Glutamatergic neuron (in vitro differentiated cells): ENCODE results near the gene CLBA1. TPM values are rescaled to one million over a fixed set of nuclear protein-coding genes. Genes with fewer than 3 reads are reported as not detected.

Source experiments
- DNase-seq: peaks from one replicate; pipeline ENCODE4 v3.0.0; 2022
- H3K27ac Mint-ChIP-seq: one replicate; pipeline ENCODE4 v1.8.0; 2020; ENCODE audit warnings: mild to moderate bottlenecking, mixed read lengths, inconsistent platforms; ENCODE audit not compliant: unreplicated experiment
- H3K27me3 Mint-ChIP-seq: one replicate; pipeline ENCODE4 v1.8.0; 2020; ENCODE audit warnings: mild to moderate bottlenecking, moderate library complexity, mixed read lengths, inconsistent platforms; ENCODE audit not compliant: unreplicated experiment
- H3K36me3 Mint-ChIP-seq: one replicate; pipeline ENCODE4 v1.8.0; 2020; ENCODE audit warnings: mild to moderate bottlenecking, mixed read lengths, inconsistent platforms; ENCODE audit not compliant: unreplicated experiment
- H3K4me1 Mint-ChIP-seq: one replicate; pipeline ENCODE4 v1.8.0; 2020; ENCODE audit warnings: mild to moderate bottlenecking, low read depth, mixed read lengths, inconsistent platforms; ENCODE audit not compliant: unreplicated experiment
- H3K4me3 Mint-ChIP-seq: one replicate; pipeline ENCODE4 v1.8.0; 2020; ENCODE audit warnings: mild to moderate bottlenecking, mixed read lengths, inconsistent platforms; ENCODE audit not compliant: unreplicated experiment
- H3K9me3 Mint-ChIP-seq: one replicate; pipeline ENCODE4 v1.8.0; 2020; ENCODE audit warnings: mild to moderate bottlenecking, moderate library complexity, mixed read lengths, inconsistent platforms; ENCODE audit not compliant: unreplicated experiment
- CTCF ChIP-seq: fragments of 200-600 bp; sonication (generic); IDR thresholded peaks from one replicate; pipeline ENCODE4 v1.5.0; 2021; ENCODE audit not compliant: partially characterized antibody, unreplicated experiment
- total RNA-seq: library from RNA; stranded (reverse); fragmentation: NEBNext Ultra II Directional; extraction: Animal tissue kit (Norgen Biotek cat#: 25700); gene quantifications from one replicate; pipeline ENCODE4 v1.2.1, GENCODE V29; 2021; ENCODE audit not compliant: unreplicated experiment

CLBA1 gene
- total RNA-seq, 1 donor from 2014 or later: 5.9 TPM

- Mint-ChIP-seq H3K36me3 (peaks cover 8% of the 10 kb centered on the region), H3K4me3 (no peak overlapping the region), H3K9me3 (peaks cover 2% of the 10 kb centered on the region), H3K27ac (no peak overlapping the region), H3K4me1 (no peaks in the 10 kb centered on the region), H3K27me3 (peaks cover 8% of the 10 kb centered on the region)
- no peak for TF ChIP-seq CTCF
- peak; percentile 12 for DNase-seq
Observed at GRCh38 chr14:104953097-104953496, 32.5 kb upstream of the CLBA1 start.

DNA sequence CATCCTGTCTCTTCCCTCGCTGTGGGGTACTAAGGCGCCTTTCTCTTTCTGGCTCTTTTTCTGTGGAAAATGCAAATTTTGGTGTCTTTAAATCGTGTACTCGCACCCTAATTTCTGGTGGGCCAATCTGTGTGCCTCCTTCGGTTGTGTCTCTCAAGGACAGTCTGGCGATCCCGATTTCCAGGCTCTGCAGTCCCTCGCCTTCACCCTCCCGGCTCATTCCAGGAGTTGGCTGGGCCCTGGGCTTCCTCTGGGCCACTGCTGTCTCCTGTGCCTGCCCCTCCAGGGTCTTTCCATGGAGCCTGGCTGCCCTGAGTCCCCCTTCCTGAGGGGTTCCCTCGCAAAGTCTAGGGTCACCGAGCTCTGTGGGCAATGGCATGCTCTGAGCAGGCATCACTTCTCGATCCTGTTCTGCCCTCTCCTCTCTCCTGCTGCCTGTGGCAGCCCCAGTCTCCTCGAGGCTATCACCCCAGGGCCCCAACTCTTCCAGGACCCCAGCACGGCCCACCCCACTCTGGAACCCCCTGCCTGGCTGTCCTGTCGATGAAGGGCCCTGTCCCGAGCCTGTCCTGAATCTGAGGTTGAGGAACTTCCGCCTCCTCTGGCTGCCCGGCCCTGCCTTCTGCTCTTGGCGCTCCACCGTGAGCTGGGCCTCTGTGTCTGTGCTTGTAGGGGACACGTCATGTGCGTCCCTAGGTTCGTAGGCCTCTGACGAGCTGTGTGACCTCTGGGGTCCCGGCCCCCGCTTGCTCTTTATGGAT, 31.5 kb upstream of the CLBA1 start:
- peak; percentile 13 for DNase-seq
- Mint-ChIP-seq H3K4me1 (no peaks in the 10 kb centered on the region), H3K27me3 (peaks cover 10% of the 10 kb centered on the region), H3K36me3 (peaks cover 8% of the 10 kb centered on the region), H3K9me3 (peaks cover 2% of the 10 kb centered on the region), H3K4me3 (no peak overlapping the region), H3K27ac (no peak overlapping the region)
- TF ChIP-seq CTCF: no peak

- peaks cover 2% of the 10 kb centered on the region for H3K9me3 Mint-ChIP-seq
- no peak overlapping the region for H3K4me3 Mint-ChIP-seq
- H3K27ac Mint-ChIP-seq: no peak overlapping the region
- no peak for TF ChIP-seq CTCF
- H3K27me3 Mint-ChIP-seq: peaks cover 10% of the 10 kb centered on the region
- H3K36me3 Mint-ChIP-seq: peaks cover 8% of the 10 kb centered on the region
- peak; percentile 5 for DNase-seq
- no peaks in the 10 kb centered on the region for H3K4me1 Mint-ChIP-seq
Observed at GRCh38 chr14:104954746-104955395, 30.7 kb upstream of the CLBA1 start.

GRCh38 chr14:104955396-104955770, 30.2 kb upstream of the CLBA1 start:
- TF ChIP-seq CTCF: no peak
- H3K4me3 Mint-ChIP-seq: no peak overlapping the region
- peaks cover 8% of the 10 kb centered on the region for H3K36me3 Mint-ChIP-seq
- H3K4me1 Mint-ChIP-seq: no peaks in the 10 kb centered on the region
- peak; percentile 6 for DNase-seq
- H3K27ac Mint-ChIP-seq: no peak overlapping the region
- H3K9me3 Mint-ChIP-seq: peaks cover 2% of the 10 kb centered on the region
- peaks cover 10% of the 10 kb centered on the region for H3K27me3 Mint-ChIP-seq

GRCh38 chr14:104956290-104956890, 29.2 kb upstream of the CLBA1 start:
- peaks cover 8% of the 10 kb centered on the region for H3K36me3 Mint-ChIP-seq
- peak; percentile 7 for DNase-seq
- peaks cover 2% of the 10 kb centered on the region for H3K9me3 Mint-ChIP-seq
- H3K27me3 Mint-ChIP-seq: peaks cover 10% of the 10 kb centered on the region
- H3K4me3 Mint-ChIP-seq: no peak overlapping the region
- H3K27ac Mint-ChIP-seq: no peak overlapping the region
- H3K4me1 Mint-ChIP-seq: no peaks in the 10 kb centered on the region
- no peak for TF ChIP-seq CTCF
